Spleen (tissue), 7 donors: ENCODE results near the gene ELOB.

ENCODE experiments used
- POLR2A ChIP-seq, 3 donors: fragments of 450-650 bp; IDR thresholded peaks; one replicate each; pipeline ENCODE4 v1.5.1; 2017; ENCODE audit warnings: antibody characterized with exemption in 3 of 3, mild to moderate bottlenecking in 1 of 3
- POLR2AphosphoS5 ChIP-seq, 3 donors: sonication (generic); formaldehyde crosslinking; IDR thresholded peaks; one replicate each; pipeline ENCODE4 v1.5.1; 2017; ENCODE audit warnings: antibody characterized with exemption in 3 of 3
- TF ChIP-seq, protein P1 (sequence below), 11 experiments: fragments of 200-600 bp in 7 of 11; fragments of 450-650 bp in 4 of 11; sonication (generic) in 4 of 11; IDR thresholded peaks in 8 of 11; conservative IDR thresholded peaks in 3 of 11; 1 replicate in 7 of 11; 2 replicates in 4 of 11; pipeline versions ENCODE4 v1.4.0 to v1.8.0; 2016 to 2021; ENCODE audit warnings: antibody characterized with exemption in 11 of 11, inconsistent platforms in 4 of 11, mild to moderate bottlenecking in 1 of 11
- donor health status: DM: no; HTN: no; CAD: no; lungs with moderate emphysema.
- donor health status: DM: no; HTN: no; CAD: no.
- donor health status: DM: no; HTN: no; CAD: no.

DNA sequence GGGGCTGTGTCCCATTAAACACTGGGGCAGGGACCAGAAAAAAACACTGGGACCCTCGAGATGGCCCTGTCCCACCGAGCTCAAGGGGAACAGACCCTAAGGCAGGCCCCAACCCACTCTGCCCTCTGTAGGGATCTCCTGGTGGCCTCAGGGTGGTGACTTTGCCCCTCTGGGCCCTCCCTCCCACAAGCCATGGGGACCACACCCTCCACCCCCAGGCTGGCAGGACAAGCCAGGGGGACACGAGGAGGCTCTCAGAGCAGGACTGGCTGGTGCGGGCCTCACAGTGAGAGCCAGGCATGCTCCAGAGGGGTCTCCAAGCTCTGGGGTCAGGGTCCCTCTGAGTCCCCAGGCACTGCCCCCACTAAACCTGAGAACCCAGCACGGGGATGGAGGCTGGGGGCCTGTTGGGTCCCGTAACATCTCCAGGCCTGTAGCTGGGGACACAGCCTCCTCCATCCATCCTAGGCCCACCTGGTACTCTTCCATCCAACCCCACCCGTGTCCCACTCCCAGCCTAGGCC lies 39.1 kb downstream of the ELOB start:
- TF ChIP-seq, protein P1, sequence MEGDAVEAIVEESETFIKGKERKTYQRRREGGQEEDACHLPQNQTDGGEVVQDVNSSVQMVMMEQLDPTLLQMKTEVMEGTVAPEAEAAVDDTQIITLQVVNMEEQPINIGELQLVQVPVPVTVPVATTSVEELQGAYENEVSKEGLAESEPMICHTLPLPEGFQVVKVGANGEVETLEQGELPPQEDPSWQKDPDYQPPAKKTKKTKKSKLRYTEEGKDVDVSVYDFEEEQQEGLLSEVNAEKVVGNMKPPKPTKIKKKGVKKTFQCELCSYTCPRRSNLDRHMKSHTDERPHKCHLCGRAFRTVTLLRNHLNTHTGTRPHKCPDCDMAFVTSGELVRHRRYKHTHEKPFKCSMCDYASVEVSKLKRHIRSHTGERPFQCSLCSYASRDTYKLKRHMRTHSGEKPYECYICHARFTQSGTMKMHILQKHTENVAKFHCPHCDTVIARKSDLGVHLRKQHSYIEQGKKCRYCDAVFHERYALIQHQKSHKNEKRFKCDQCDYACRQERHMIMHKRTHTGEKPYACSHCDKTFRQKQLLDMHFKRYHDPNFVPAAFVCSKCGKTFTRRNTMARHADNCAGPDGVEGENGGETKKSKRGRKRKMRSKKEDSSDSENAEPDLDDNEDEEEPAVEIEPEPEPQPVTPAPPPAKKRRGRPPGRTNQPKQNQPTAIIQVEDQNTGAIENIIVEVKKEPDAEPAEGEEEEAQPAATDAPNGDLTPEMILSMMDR (IDR thresholded peaks at IDR 0.05 in 8 of 11, conservative IDR thresholded peaks at IDR 0.05 in 3 of 11), result no peak
- TF ChIP-seq POLR2AphosphoS5 (IDR thresholded peaks at IDR 0.05) (no peak), POLR2A (IDR thresholded peaks at IDR 0.05) (no peak)
